H1 (cell line): ENCODE results near the gene PLXNA3. TPM values are rescaled to one million over a fixed set of nuclear protein-coding genes. Genes with fewer than 3 reads are reported as not detected.

Source experiments
- CTCF ChIA-PET: fragments of 300-600 bp; sonication (Branson Sonifier 250); formaldehyde crosslinking; loops from one replicate; lab custom pipeline; 2021; ENCODE audit not compliant: partially characterized antibody; lab: Charles Lee
- POLR2A ChIA-PET: fragments of 300-600 bp; sonication (Branson Sonifier 250); formaldehyde crosslinking; loops from one replicate; lab custom pipeline; 2021; ENCODE audit warnings: inconsistent platforms; ENCODE audit not compliant: partially characterized antibody; lab: Charles Lee
- DNase-seq, 2 experiments: peaks; one replicate each; pipeline versions ENCODE4 v3.0.0 to v3.0.0-alpha.2; 2010 to 2022; ENCODE audit warnings: low spot score in 2 of 2, low read depth in 1 of 2, mixed read lengths in 1 of 2
- FAIRE-seq: peaks from 2 replicates; lab custom pipeline; 2011; peaks lifted over from hg19 to GRCh38; lab: Jason Lieb, UNC
- H2AFZ ChIP-seq: 2 replicates; pipeline ENCODE4 v1.8.1; 2012; ENCODE audit warnings: low read length, inconsistent platforms
- H2AK5ac ChIP-seq: 2 replicates; pipeline ENCODE4 v1.6.1; 2013; ENCODE audit warnings: low read depth, low read length
- H2BK120ac ChIP-seq: replicated peaks from 2 replicates; pipeline ENCODE3; 2013; ENCODE audit warnings: low read depth, low read length, inconsistent platforms
- H2BK12ac ChIP-seq: 2 replicates; pipeline ENCODE4 v1.6.1; 2013; ENCODE audit warnings: low read depth, low read length
- H2BK15ac ChIP-seq: 2 replicates; pipeline ENCODE4 v1.6.1; 2013; ENCODE audit warnings: low read length
- H2BK20ac ChIP-seq: 2 replicates; pipeline ENCODE4 v1.6.1; 2013; ENCODE audit warnings: low read length
- H2BK5ac ChIP-seq: 2 replicates; pipeline ENCODE4 v1.6.1; 2013; ENCODE audit warnings: low read depth, low read length
- H3K14ac ChIP-seq: 2 replicates; pipeline ENCODE4 v1.6.1; 2013; ENCODE audit warnings: inconsistent platforms; ENCODE audit not compliant: insufficient read length
- H3K18ac ChIP-seq: 2 replicates; pipeline ENCODE4 v1.6.1; 2013; ENCODE audit warnings: low read length; ENCODE audit errors: extremely low read depth
- H3K23ac ChIP-seq: 2 replicates; pipeline ENCODE4 v1.6.1; 2013; ENCODE audit warnings: inconsistent platforms; ENCODE audit not compliant: insufficient read length
- H3K23me2 ChIP-seq: 2 replicates; pipeline ENCODE4 v1.6.1; 2013; ENCODE audit warnings: low read depth, low read length
- H3K27ac ChIP-seq: 2 replicates; pipeline ENCODE4 v1.6.1; 2011; ENCODE audit warnings: low read depth, low read length, inconsistent platforms
- H3K27me3 ChIP-seq, 4 experiments: replicated peaks in 1 of 4; 1 replicate in 1 of 4; 2 replicates in 3 of 4; pipeline versions ENCODE4 v1.6.1 to v1.8.1; 2011 to 2013; ENCODE audit warnings: low read length in 3 of 4, mild to moderate bottlenecking in 3 of 4, inconsistent platforms in 2 of 4, mixed read lengths in 2 of 4, moderate library complexity in 1 of 4; ENCODE audit not compliant: control insufficient read depth in 3 of 4, insufficient read depth in 3 of 4; ENCODE audit errors: extremely low read depth in 1 of 4
- H3K36me3 ChIP-seq, 4 experiments: 2 replicates each; pipeline versions ENCODE4 v1.6.1 to v1.8.1; 2011 to 2013; ENCODE audit warnings: mild to moderate bottlenecking in 4 of 4, low read length in 3 of 4, moderate library complexity in 2 of 4, control low read depth in 1 of 4, inconsistent platforms in 1 of 4; ENCODE audit not compliant: insufficient read depth in 4 of 4, control insufficient read depth in 2 of 4
- H3K4ac ChIP-seq: replicated peaks from 2 replicates; pipeline ENCODE3; 2013; ENCODE audit warnings: low read length, low read depth, mixed read lengths, inconsistent platforms; ENCODE audit not compliant: insufficient read length
- H3K4me1 ChIP-seq, 4 experiments: replicated peaks in 1 of 4; 1 replicate in 1 of 4; 2 replicates in 3 of 4; pipeline versions ENCODE4 v1.6.1 to v1.8.1; 2011 to 2013; ENCODE audit warnings: low read length in 3 of 4, inconsistent platforms in 2 of 4, mixed read lengths in 1 of 4; ENCODE audit not compliant: insufficient read depth in 4 of 4, control insufficient read depth in 3 of 4
- H3K4me2 ChIP-seq, 2 experiments: 2 replicates each; pipeline versions ENCODE4 v1.6.1 to v1.8.1; 2011 to 2013; ENCODE audit warnings: low read depth in 2 of 2, low read length in 2 of 2, control low read depth in 1 of 2, inconsistent platforms in 1 of 2, mild to moderate bottlenecking in 1 of 2; ENCODE audit not compliant: insufficient read depth in 1 of 2
- H3K4me3 ChIP-seq, 4 experiments: fragments of 200-600, 300-600 bp in 1 of 4; sonication (generic), shearing (Covaris generic), sonication (Bioruptor Twin) in 1 of 4; 2 replicates each; pipeline versions ENCODE4 v1.5.1 to v1.8.1; 2011 to 2016; ENCODE audit warnings: low read length in 4 of 4, low read depth in 3 of 4, control low read depth in 2 of 4, inconsistent platforms in 2 of 4, mild to moderate bottlenecking in 2 of 4, mixed read lengths in 1 of 4, moderate library complexity in 1 of 4; ENCODE audit not compliant: insufficient read depth in 2 of 4; ENCODE audit errors: extremely low read depth in 1 of 4
- H3K56ac ChIP-seq: replicated peaks from 2 replicates; pipeline ENCODE3; 2013; ENCODE audit warnings: low read depth, mild to moderate bottlenecking, mixed read lengths, low read length, inconsistent platforms; ENCODE audit not compliant: insufficient read length
- H3K79me1 ChIP-seq: 2 replicates; pipeline ENCODE4 v1.6.1; 2013; ENCODE audit warnings: low read depth, low read length, control low read depth
- H3K79me2 ChIP-seq, 2 experiments: 2 replicates each; pipeline versions ENCODE4 v1.6.1 to v1.8.1; 2012 to 2013; ENCODE audit warnings: low read length in 2 of 2, mild to moderate bottlenecking in 2 of 2, inconsistent platforms in 1 of 2; ENCODE audit not compliant: insufficient read depth in 2 of 2, control insufficient read depth in 1 of 2
- H3K9ac ChIP-seq, 4 experiments: replicated peaks in 1 of 4; 1 replicate in 1 of 4; 2 replicates in 3 of 4; pipeline versions ENCODE4 v1.6.1 to v1.8.1; 2011 to 2013; ENCODE audit warnings: low read depth in 3 of 4, low read length in 3 of 4, control low read depth in 2 of 4, mild to moderate bottlenecking in 2 of 4, moderate library complexity in 2 of 4, inconsistent platforms in 1 of 4; ENCODE audit errors: extremely low read depth in 1 of 4
- H3K9me3 ChIP-seq, 2 experiments: 2 replicates each; pipeline versions ENCODE4 v1.6.1 to v1.8.1; 2012 to 2013; ENCODE audit warnings: mild to moderate bottlenecking in 2 of 2, moderate library complexity in 2 of 2, control low read depth in 1 of 2, inconsistent platforms in 1 of 2, low read depth in 1 of 2, low read length in 1 of 2, mixed read lengths in 1 of 2; ENCODE audit not compliant: insufficient read depth in 2 of 2
- H4K20me1 ChIP-seq, 2 experiments: replicated peaks in 1 of 2; 2 replicates each; pipeline versions ENCODE3 to v1.8.1; 2011 to 2013; ENCODE audit warnings: inconsistent platforms in 2 of 2, low read length in 2 of 2, mild to moderate bottlenecking in 1 of 2; ENCODE audit not compliant: insufficient read depth in 2 of 2, control insufficient read depth in 1 of 2
- H4K5ac ChIP-seq: 2 replicates; pipeline ENCODE4 v1.6.1; 2013; ENCODE audit warnings: low read length, low read depth, mixed read lengths, inconsistent platforms; ENCODE audit not compliant: insufficient read length
- H4K8ac ChIP-seq: 2 replicates; pipeline ENCODE4 v1.8.0; 2013; ENCODE audit warnings: mild to moderate bottlenecking, moderate library complexity, low read length, inconsistent platforms; ENCODE audit not compliant: insufficient read depth; ENCODE audit errors: extremely low read depth
- H4K91ac ChIP-seq: replicated peaks from 2 replicates; pipeline ENCODE3; 2013; ENCODE audit warnings: low read length, mixed read lengths, inconsistent platforms; ENCODE audit not compliant: insufficient read length
- CBX8 ChIP-seq: fragments of 300-800, 300-1000 bp; sonication (generic); IDR thresholded peaks from 2 replicates; pipeline ENCODE4 v1.7.1; 2016; ENCODE audit warnings: low read depth, low read length, borderline replicate concordance
- JUND ChIP-seq: IDR thresholded peaks from 2 replicates; pipeline ENCODE4 v1.6.1; 2011; ENCODE audit warnings: mild to moderate bottlenecking, improper control_type of control experiment, low read length
- RFX5 ChIP-seq: IDR thresholded peaks from 2 replicates; pipeline ENCODE4 v1.6.1; 2011; ENCODE audit warnings: low read depth, low read length, improper control_type of control experiment, borderline replicate concordance
- SIN3A ChIP-seq, 2 experiments: IDR thresholded peaks in 1 of 2; conservative IDR thresholded peaks in 1 of 2; 2 replicates each; pipeline ENCODE4 v1.6.1; 2011 to 2012; ENCODE audit warnings: low read length in 2 of 2, improper control_type of control experiment in 1 of 2, low read depth in 1 of 2, mild to moderate bottlenecking in 1 of 2
- WGBS, 2 experiments: shearing (Covaris generic) in 1 of 2; methylation state at CpG; one replicate each; pipeline versions ENCODE4 v1.1.6 to v1.1.7; 2013 to 2015; ENCODE audit warnings: low lambda C conversion rate in 2 of 2, mixed read lengths in 2 of 2, inconsistent platforms in 1 of 2, low coverage in 1 of 2, missing lambda C conversion rate in 1 of 2; ENCODE audit not compliant: insufficient replicate concordance in 2 of 2, insufficient coverage in 1 of 2, insufficient read length in 1 of 2; ENCODE audit errors: extremely low coverage in 1 of 2, missing lambda C conversion rate in 1 of 2; 5-methylcytosine and 5-hydroxymethylcytosine counted together
- polyA plus RNA-seq, 7 experiments: library from polyadenylated mRNA; depleted of rRNA in 3 of 7; stranded (reverse) in 5 of 7; unstranded in 2 of 7; fragments of >200 nt in 5 of 7; fragments of 200-250 nt in 2 of 7; gene quantifications; 1 replicate in 5 of 7; 2 replicates in 1 of 7; 4 replicates in 1 of 7; pipeline versions ENCODE4 v1.2.1 to v1.2.3, GENCODE V29; 2011 to 2013; ENCODE audit warnings: missing spikeins in 2 of 7, mixed read lengths in 2 of 7
- total RNA-seq: library from RNA; stranded (reverse); fragmentation: NEBNext Ultra II Directional; extraction: Animal tissue kit (Norgen Biotek cat#: 25700); gene quantifications from 2 replicates; pipeline ENCODE4 v1.2.1, GENCODE V29; 2021

Gene PLXNA3
- total and polyA plus RNA-seq, 2 of the 8 experiments (the other 6 are each of a cell fraction or from before 2014, with no cell fraction given), result 10.7 to 18.2 TPM

DNA sequence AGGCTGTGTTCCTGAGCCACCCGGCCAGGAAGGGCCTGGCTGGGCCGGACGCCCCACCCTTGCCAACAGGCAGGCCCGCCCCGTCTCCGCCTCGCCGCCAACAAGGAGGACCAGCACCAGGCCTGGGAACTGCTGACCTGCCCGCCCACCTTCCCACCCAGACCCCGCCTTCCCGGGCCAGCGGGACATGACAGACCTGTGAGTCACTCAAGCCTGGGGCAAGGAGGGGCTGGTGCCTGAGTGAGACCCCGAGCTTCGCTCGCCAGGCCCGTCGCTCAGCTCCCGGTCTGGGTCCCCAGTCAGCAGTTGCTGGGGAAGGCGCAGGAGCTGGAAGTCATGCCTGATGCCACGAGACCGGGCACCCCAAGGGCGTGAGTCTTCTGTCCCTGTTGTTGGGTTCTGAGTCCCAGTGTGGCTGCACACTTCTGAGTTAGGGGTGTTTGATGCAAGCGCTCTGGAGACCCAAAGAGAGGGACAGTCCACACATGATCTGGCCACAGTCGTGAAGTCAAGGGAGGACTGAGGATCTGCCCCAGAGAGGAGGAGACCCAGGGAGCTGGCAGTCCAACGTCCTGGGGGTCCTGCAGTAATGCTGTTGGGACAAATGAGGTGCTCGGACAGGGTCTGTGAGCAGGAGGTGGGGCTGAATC lies 48.7 kb upstream of the PLXNA3 start, which contains the start of gene DNASE1L1:
DNASE1L1 (minus strand) TSS at position 33 of the 650 bp plus-strand sequence. CDS start 3,686 bp downstream, outside the sequence.
- H3K79me1 ChIP-seq, result no peaks in the 10 kb centered on the region
- H3K4me2 ChIP-seq, result peak within 1 kb of the TSS; percentile 64 to 66
- H3K27ac ChIP-seq, result 0 out of 2 replicates have a peak within 1 kb of the TSS, but pooled peaks have one; percentile 36
- peak within 1 kb of the TSS; percentile 7 to 52 (median 22); a peak in 6 of 8 replicates for H3K4me3 ChIP-seq
- no peaks in the 10 kb centered on the region for H4K20me1 ChIP-seq
- ChIA-PET POLR2A (interaction anchor here (0.7 to 6.4 kb wide), 8 partner anchors 10 to 440 kb away, joined by 3 to 124 read pairs (median 4); partner anchors contain the start of genes ATP6AP1, EMD, RPL10 and SLC10A3), CTCF (interaction anchor here (0.7 to 2.3 kb wide), 5 partner anchors 11 to 486 kb away, joined by 3 to 10 read pairs (median 3); partner anchors contain the start of genes FLNA and RPL10)
- H2AK5ac ChIP-seq, result no peak within 1 kb of the TSS
- H2BK15ac ChIP-seq, result no peak within 1 kb of the TSS
- peak; percentile 81 to 87 for DNase-seq
- no peak within 1 kb of the TSS; a peak in 3 of 7 replicates for H3K9ac ChIP-seq
- 34% methylated on average over 13 of the region's 26 CpGs; no CpG with 5 or more reads in 1 of the 2 experiments for WGBS, 2 experiments
- H4K8ac ChIP-seq, result no peak within 1 kb of the TSS
- H2BK12ac ChIP-seq, result no peak within 1 kb of the TSS
- TF ChIP-seq RFX5 (peak; percentile 81), CBX8 (no peak), JUND (peak; percentile 84), SIN3A (conservative IDR thresholded peaks at IDR 0.05 in 1 of 2, IDR thresholded peaks at IDR 0.05 in 1 of 2; ENCODE audit: low read depth in 1 of 2, low read length in 2 of 2) (peak in 1 of 2 experiments; percentile 59; a peak in 1 of 4 replicates)
- no peak within 1 kb of the TSS for H2BK120ac ChIP-seq
- peak within 1 kb of the TSS; percentile 32; the same call in 1 of the 2 replicates for H2BK5ac ChIP-seq
- no peak within 1 kb of the TSS for H2BK20ac ChIP-seq
- no peaks in the 10 kb centered on the region for H3K23me2 ChIP-seq
- no peak within 1 kb of the TSS for H3K18ac ChIP-seq
- H2AFZ ChIP-seq, result no peak within 1 kb of the TSS
- no peak within 1 kb of the TSS for H3K4ac ChIP-seq
- H3K9me3 ChIP-seq, result no peaks in the 10 kb centered on the region
- no peak within 1 kb of the TSS for H4K91ac ChIP-seq
- peak; percentile 57 for FAIRE-seq
- H3K56ac ChIP-seq, result no peak within 1 kb of the TSS
- H3K23ac ChIP-seq, result no peak within 1 kb of the TSS
- no peaks in the 10 kb centered on the region for H3K79me2 ChIP-seq
- no peaks in the 10 kb centered on the region for H3K27me3 ChIP-seq
- peaks cover 2 to 11% (median 3%) of the 10 kb centered on the region in 4 experiments; a peak in 4 of 7 replicates for H3K4me1 ChIP-seq
- H4K5ac ChIP-seq, result no peak within 1 kb of the TSS
- peaks cover 0 to 5% (median 0%) of the 10 kb centered on the region in 4 experiments; a peak in 1 of 8 replicates for H3K36me3 ChIP-seq
- no peak within 1 kb of the TSS for H3K14ac ChIP-seq
